ENCODE results near the gene ZBTB7C.

Gene ZBTB7C

DNA sequence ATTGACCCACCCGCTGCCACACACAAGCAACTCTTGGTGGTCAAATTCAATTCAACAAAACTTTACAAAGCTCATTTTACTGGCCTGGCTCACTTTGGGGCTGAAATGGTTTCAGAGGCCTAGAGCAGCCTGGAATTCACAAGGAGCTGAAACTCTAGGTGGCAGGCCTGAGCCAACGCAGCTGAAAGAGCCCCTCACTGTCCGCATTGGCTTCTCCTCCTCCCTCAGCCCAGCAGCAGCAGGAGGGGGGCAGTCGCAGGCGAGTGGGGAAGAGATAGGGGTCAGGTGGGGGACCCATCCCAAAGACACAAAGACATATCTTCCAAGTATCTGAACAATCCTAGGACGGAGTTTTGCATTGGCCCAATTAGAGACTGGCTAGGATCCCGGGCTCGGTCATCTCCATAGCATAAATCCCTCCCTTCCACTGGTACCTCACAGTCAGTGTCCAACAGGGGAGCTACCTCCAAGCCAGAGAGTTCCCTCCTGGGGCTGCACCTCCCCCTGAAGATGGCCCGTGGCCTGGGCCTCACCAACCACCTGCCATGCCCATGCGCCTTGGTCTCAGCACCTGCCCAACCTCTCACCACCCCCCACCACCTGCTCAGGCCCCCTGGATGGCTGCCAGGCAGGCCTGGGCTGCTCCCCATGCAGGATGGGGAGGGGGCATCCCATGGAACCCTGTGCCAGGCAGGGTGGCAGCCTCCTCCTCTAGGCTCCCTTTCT, 113.4 kb downstream of the ZBTB7C start:
- TF ChIP-seq POLR2AphosphoS5 (IDR thresholded peaks at IDR 0.05; ENCODE audit: low read depth, low read length): no peak
- TF ChIP-seq FOXP2 (optimal IDR thresholded peaks at IDR 0.05; ENCODE audit: borderline replicate concordance, extremely low read depth, extremely low read length, insufficient read depth): no peak
- no peak for TF ChIP-seq SIN3A (IDR thresholded peaks at IDR 0.05; ENCODE audit: borderline replicate concordance, insufficient read depth, low read length)
- TF ChIP-seq, protein P1, sequence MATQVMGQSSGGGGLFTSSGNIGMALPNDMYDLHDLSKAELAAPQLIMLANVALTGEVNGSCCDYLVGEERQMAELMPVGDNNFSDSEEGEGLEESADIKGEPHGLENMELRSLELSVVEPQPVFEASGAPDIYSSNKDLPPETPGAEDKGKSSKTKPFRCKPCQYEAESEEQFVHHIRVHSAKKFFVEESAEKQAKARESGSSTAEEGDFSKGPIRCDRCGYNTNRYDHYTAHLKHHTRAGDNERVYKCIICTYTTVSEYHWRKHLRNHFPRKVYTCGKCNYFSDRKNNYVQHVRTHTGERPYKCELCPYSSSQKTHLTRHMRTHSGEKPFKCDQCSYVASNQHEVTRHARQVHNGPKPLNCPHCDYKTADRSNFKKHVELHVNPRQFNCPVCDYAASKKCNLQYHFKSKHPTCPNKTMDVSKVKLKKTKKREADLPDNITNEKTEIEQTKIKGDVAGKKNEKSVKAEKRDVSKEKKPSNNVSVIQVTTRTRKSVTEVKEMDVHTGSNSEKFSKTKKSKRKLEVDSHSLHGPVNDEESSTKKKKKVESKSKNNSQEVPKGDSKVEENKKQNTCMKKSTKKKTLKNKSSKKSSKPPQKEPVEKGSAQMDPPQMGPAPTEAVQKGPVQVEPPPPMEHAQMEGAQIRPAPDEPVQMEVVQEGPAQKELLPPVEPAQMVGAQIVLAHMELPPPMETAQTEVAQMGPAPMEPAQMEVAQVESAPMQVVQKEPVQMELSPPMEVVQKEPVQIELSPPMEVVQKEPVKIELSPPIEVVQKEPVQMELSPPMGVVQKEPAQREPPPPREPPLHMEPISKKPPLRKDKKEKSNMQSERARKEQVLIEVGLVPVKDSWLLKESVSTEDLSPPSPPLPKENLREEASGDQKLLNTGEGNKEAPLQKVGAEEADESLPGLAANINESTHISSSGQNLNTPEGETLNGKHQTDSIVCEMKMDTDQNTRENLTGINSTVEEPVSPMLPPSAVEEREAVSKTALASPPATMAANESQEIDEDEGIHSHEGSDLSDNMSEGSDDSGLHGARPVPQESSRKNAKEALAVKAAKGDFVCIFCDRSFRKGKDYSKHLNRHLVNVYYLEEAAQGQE (IDR thresholded peaks at IDR 0.05; ENCODE audit: insufficient read depth in 1 of 2, low read depth in 2 of 2, low read length in 2 of 2): no peak
- no peak for TF ChIP-seq TAF1 (IDR thresholded peaks at IDR 0.05; ENCODE audit: borderline replicate concordance, insufficient read depth, low read length)

- no peak for TF ChIP-seq SIN3A (IDR thresholded peaks at IDR 0.05; ENCODE audit: borderline replicate concordance, insufficient read depth, low read length)
- no peak for TF ChIP-seq POLR2AphosphoS5 (IDR thresholded peaks at IDR 0.05; ENCODE audit: low read depth, low read length)
- TF ChIP-seq FOXP2 (optimal IDR thresholded peaks at IDR 0.05; ENCODE audit: borderline replicate concordance, extremely low read depth, extremely low read length, insufficient read depth): no peak
- TF ChIP-seq TAF1 (IDR thresholded peaks at IDR 0.05; ENCODE audit: borderline replicate concordance, insufficient read depth, low read length): no peak
These were observed 114.1 kb downstream of the ZBTB7C start for GRCh38 chr18:48294899-48295585.

- TF ChIP-seq FOXP2 (optimal IDR thresholded peaks at IDR 0.05; ENCODE audit: borderline replicate concordance, extremely low read depth, extremely low read length, insufficient read depth): no peak
These were observed 115.0 kb downstream of the ZBTB7C start for GRCh38 chr18:48293954-48294898.

DNA sequence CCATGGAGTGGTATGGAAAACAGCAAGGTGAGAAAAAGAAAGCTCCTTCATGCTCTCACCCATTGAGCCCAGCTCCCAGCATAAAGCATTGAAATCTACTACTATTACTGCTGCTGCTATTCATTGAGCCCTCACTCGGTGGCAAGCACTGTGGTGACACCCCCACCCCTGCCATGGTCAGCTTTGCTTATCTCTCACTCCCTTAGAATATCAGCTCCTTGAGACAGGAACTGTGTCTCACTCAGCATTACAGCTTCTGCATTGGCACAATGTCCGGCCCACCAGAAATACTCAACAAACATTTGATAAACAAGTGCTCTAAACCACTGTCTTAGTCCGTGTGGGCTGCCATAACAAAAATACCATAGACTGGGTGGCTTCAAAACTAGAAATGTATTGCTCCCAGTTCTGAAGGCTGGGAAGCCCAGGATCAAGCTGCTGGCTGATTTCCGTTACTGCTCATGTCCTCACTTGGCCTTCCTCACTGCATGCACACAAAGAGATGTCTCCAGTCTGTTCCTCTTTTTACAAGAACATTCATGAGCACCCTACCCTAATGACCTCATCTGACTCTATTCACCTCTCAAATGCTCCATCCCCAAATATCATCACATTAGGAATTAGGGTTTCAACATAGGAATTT, 116.3 kb downstream of the ZBTB7C start:
- TF ChIP-seq FOXP2 (optimal IDR thresholded peaks at IDR 0.05; ENCODE audit: borderline replicate concordance, extremely low read depth, extremely low read length, insufficient read depth): no peak
- TF ChIP-seq TAF1 (IDR thresholded peaks at IDR 0.05; ENCODE audit: borderline replicate concordance, insufficient read depth, low read length): no peak
- no peak for TF ChIP-seq POLR2AphosphoS5 (IDR thresholded peaks at IDR 0.05; ENCODE audit: low read depth, low read length)
- TF ChIP-seq, protein P1 (IDR thresholded peaks at IDR 0.05; ENCODE audit: insufficient read depth in 1 of 2, low read depth in 2 of 2, low read length in 2 of 2): no peak
- TF ChIP-seq SIN3A (IDR thresholded peaks at IDR 0.05; ENCODE audit: borderline replicate concordance, insufficient read depth, low read length): no peak

GRCh38 chr18:48292229-48292628, 117.0 kb downstream of the ZBTB7C start:
- TF ChIP-seq, protein P1 (IDR thresholded peaks at IDR 0.05; ENCODE audit: insufficient read depth in 1 of 2, low read depth in 2 of 2, low read length in 2 of 2): no peak
- TF ChIP-seq TAF1 (IDR thresholded peaks at IDR 0.05; ENCODE audit: borderline replicate concordance, insufficient read depth, low read length) (no peak), SIN3A (IDR thresholded peaks at IDR 0.05; ENCODE audit: borderline replicate concordance, insufficient read depth, low read length) (no peak), FOXP2 (optimal IDR thresholded peaks at IDR 0.05; ENCODE audit: borderline replicate concordance, extremely low read depth, extremely low read length, insufficient read depth) (no peak), POLR2AphosphoS5 (IDR thresholded peaks at IDR 0.05; ENCODE audit: low read depth, low read length) (no peak)
